H9 (cell line): ENCODE data around the gene FAM78B. TPM values are rescaled to one million over a fixed set of nuclear protein-coding genes. Genes with fewer than 3 reads are reported as not detected.

Experiments
- DNase-seq: peaks from one replicate; pipeline ENCODE4 v3.0.0-alpha.2; 2017
- H2AFZ ChIP-seq: one replicate; pipeline ENCODE4 v1.6.1; 2013; ENCODE audit warnings: mild to moderate bottlenecking, low read length, control low read depth, moderate library complexity
- H2AK5ac ChIP-seq: 2 replicates; pipeline ENCODE4 v1.6.1; 2013; ENCODE audit warnings: low read length, control low read depth, mixed read lengths; ENCODE audit not compliant: insufficient read length
- H2BK120ac ChIP-seq: one replicate; pipeline ENCODE4 v1.6.1; 2013; ENCODE audit warnings: low read depth, mild to moderate bottlenecking, low read length, control low read depth, inconsistent platforms; ENCODE audit not compliant: poor library complexity, severe bottlenecking
- H2BK12ac ChIP-seq: 2 replicates; pipeline ENCODE4 v1.6.1; 2013; ENCODE audit warnings: low read length, control low read depth, mixed read lengths, low read depth; ENCODE audit not compliant: insufficient read length
- H2BK15ac ChIP-seq: 2 replicates; pipeline ENCODE4 v1.6.1; 2013; ENCODE audit warnings: low read depth, low read length, control low read depth
- H2BK20ac ChIP-seq: one replicate; pipeline ENCODE4 v1.6.1; 2013; ENCODE audit warnings: low read depth, mild to moderate bottlenecking, low read length, control low read depth, inconsistent platforms; ENCODE audit not compliant: poor library complexity, severe bottlenecking
- H2BK5ac ChIP-seq: 2 replicates; pipeline ENCODE4 v1.6.1; 2013; ENCODE audit warnings: low read length, control low read depth, mixed read lengths; ENCODE audit not compliant: insufficient read length
- H3K14ac ChIP-seq: 2 replicates; pipeline ENCODE4 v1.6.1; 2013; ENCODE audit warnings: low read length, control low read depth; ENCODE audit not compliant: insufficient read depth
- H3K18ac ChIP-seq: 2 replicates; pipeline ENCODE4 v1.6.1; 2013; ENCODE audit warnings: low read depth, mild to moderate bottlenecking, mixed read lengths, low read length, control low read depth; ENCODE audit not compliant: insufficient read length
- H3K23ac ChIP-seq: 2 replicates; pipeline ENCODE4 v1.6.1; 2013; ENCODE audit warnings: low read length, control low read depth, mixed read lengths, low read depth; ENCODE audit not compliant: insufficient read length
- H3K23me2 ChIP-seq: 2 replicates; pipeline ENCODE4 v1.6.1; 2013; ENCODE audit warnings: low read depth, mild to moderate bottlenecking, mixed read lengths, low read length, control low read depth; ENCODE audit not compliant: insufficient read length, poor library complexity, severe bottlenecking
- H3K27ac ChIP-seq: 2 replicates; pipeline ENCODE4 v1.5.1; 2013; ENCODE audit warnings: low read length, control low read depth, mixed read lengths, low read depth; ENCODE audit not compliant: insufficient read length
- H3K27me3 ChIP-seq: 2 replicates; pipeline ENCODE4 v1.6.1; 2013; ENCODE audit warnings: low read length, control low read depth, inconsistent platforms; ENCODE audit not compliant: insufficient read depth
- H3K4ac ChIP-seq: 2 replicates; pipeline ENCODE4 v1.6.1; 2013; ENCODE audit warnings: low read depth, mild to moderate bottlenecking, control low read depth, inconsistent platforms, low read length, moderate library complexity
- H3K4me1 ChIP-seq: 2 replicates; pipeline ENCODE4 v1.6.1; 2013; ENCODE audit warnings: low read length, control low read depth, inconsistent platforms; ENCODE audit not compliant: insufficient read depth
- H3K4me2 ChIP-seq: 2 replicates; pipeline ENCODE4 v1.6.1; 2013; ENCODE audit warnings: low read length, control low read depth, mixed read lengths; ENCODE audit not compliant: insufficient read length, insufficient read depth
- H3K56ac ChIP-seq: 2 replicates; pipeline ENCODE4 v1.6.1; 2013; ENCODE audit warnings: low read depth, mild to moderate bottlenecking, mixed read lengths, low read length, control low read depth; ENCODE audit not compliant: insufficient read length
- H3K79me1 ChIP-seq: 2 replicates; pipeline ENCODE4 v1.6.1; 2013; ENCODE audit warnings: low read depth, mild to moderate bottlenecking, moderate library complexity, low read length, control low read depth, inconsistent platforms; ENCODE audit not compliant: insufficient read depth, poor library complexity, severe bottlenecking
- H3K79me2 ChIP-seq: 2 replicates; pipeline ENCODE4 v1.6.1; 2013; ENCODE audit warnings: low read length, control low read depth, inconsistent platforms; ENCODE audit not compliant: insufficient read depth
- H3K9ac ChIP-seq: 2 replicates; pipeline ENCODE4 v1.6.1; 2013; ENCODE audit warnings: low read length, control low read depth, mixed read lengths; ENCODE audit not compliant: insufficient read length; ENCODE audit errors: extremely low read depth
- H3K9me3 ChIP-seq: one replicate; pipeline ENCODE4 v1.6.1; 2013; ENCODE audit warnings: low read depth, low read length, inconsistent platforms; ENCODE audit not compliant: control insufficient read depth
- H3T11ph ChIP-seq: one replicate; pipeline ENCODE4 v1.6.1; 2013; ENCODE audit warnings: mild to moderate bottlenecking, low read length, control low read depth, inconsistent platforms
- H4K20me1 ChIP-seq: one replicate; pipeline ENCODE4 v1.6.1; 2013; ENCODE audit not compliant: control insufficient read depth, insufficient read length, insufficient read depth
- H4K5ac ChIP-seq: 2 replicates; pipeline ENCODE4 v1.6.1; 2013; ENCODE audit warnings: low read depth, mild to moderate bottlenecking, mixed read lengths, low read length, control low read depth; ENCODE audit not compliant: insufficient read length
- H4K8ac ChIP-seq: replicated peaks from 2 replicates; pipeline ENCODE4 v1.6.1; 2013; ENCODE audit warnings: low read length, control low read depth, mixed read lengths, low read depth; ENCODE audit not compliant: insufficient read length
- H4K91ac ChIP-seq: 2 replicates; pipeline ENCODE4 v1.6.1; 2013; ENCODE audit warnings: low read depth, mild to moderate bottlenecking, moderate library complexity, mixed read lengths, low read length, control low read depth; ENCODE audit not compliant: insufficient read length
- H3K27ac Mint-ChIP-seq, 3 experiments: 2 replicates in 2 of 3; 3 replicates in 1 of 3; pipeline ENCODE4 v1.8.0; 2020 to 2021; ENCODE audit warnings: mixed read lengths in 3 of 3, mild to moderate bottlenecking in 1 of 3, moderate library complexity in 1 of 3
- H3K27me3 Mint-ChIP-seq: 2 replicates; pipeline ENCODE4 v1.8.0; 2021; ENCODE audit warnings: low read depth, mild to moderate bottlenecking, moderate library complexity, mixed read lengths
- H3K36me3 Mint-ChIP-seq, 3 experiments: 2 replicates in 2 of 3; 3 replicates in 1 of 3; pipeline ENCODE4 v1.8.0; 2020 to 2021; ENCODE audit warnings: low read depth in 3 of 3, mixed read lengths in 3 of 3; ENCODE audit not compliant: insufficient read depth in 1 of 3
- H3K4me1 Mint-ChIP-seq, 2 experiments: 2 replicates each; pipeline ENCODE4 v1.8.0; 2020; ENCODE audit warnings: mixed read lengths in 2 of 2
- H3K4me3 Mint-ChIP-seq, 2 experiments: 2 replicates in 1 of 2; 3 replicates in 1 of 2; pipeline ENCODE4 v1.8.0; 2020 to 2021; ENCODE audit warnings: mild to moderate bottlenecking in 2 of 2, mixed read lengths in 2 of 2, moderate library complexity in 1 of 2
- H3K9me3 Mint-ChIP-seq, 2 experiments: 2 replicates in 1 of 2; 3 replicates in 1 of 2; pipeline ENCODE4 v1.8.0; 2020; ENCODE audit warnings: mild to moderate bottlenecking in 2 of 2, mixed read lengths in 2 of 2, moderate library complexity in 1 of 2
- CTCF ChIP-seq: fragments of 200-600 bp; sonication (generic); conservative IDR thresholded peaks from 3 replicates; pipeline ENCODE4 v1.8.0; 2021; ENCODE audit warnings: antibody characterized with exemption, mild to moderate bottlenecking
- WGBS: extraction: QIAGEN DNeasy Blood & Tissue Kit; methylation state at CpG from one replicate; pipeline ENCODE4 v1.1.7; 2013; ENCODE audit warnings: missing lambda C conversion rate, low lambda C conversion rate, mixed read lengths; ENCODE audit not compliant: insufficient read length; ENCODE audit errors: extremely low coverage; 5-methylcytosine and 5-hydroxymethylcytosine counted together
- total RNA-seq: library from RNA; stranded (reverse); gene quantifications from 2 replicates; pipeline ENCODE4 v1.2.1, GENCODE V29; 2021

The FAM78B gene
- total RNA-seq, 1 experiment from 2014 or later = 2.3 TPM

GRCh38 chr1:166136222-166136621, 30.6 kb downstream of the FAM78B start:
- Histone ChIP-seq H2BK20ac (no peak overlapping the region), H3K79me2 (no peaks in the 10 kb centered on the region), H3K79me1 (no peaks in the 10 kb centered on the region), H2BK15ac (no peak overlapping the region), H4K20me1 (no peaks in the 10 kb centered on the region), H2BK120ac (no peak overlapping the region), H3K23me2 (no peaks in the 10 kb centered on the region), H3K18ac (no peak overlapping the region), H3K56ac (no peak overlapping the region), H3K23ac (no peak overlapping the region), H3K4me2 (no peak overlapping the region), H3K4ac (no peak overlapping the region), H3K4me1 (no peaks in the 10 kb centered on the region), H2AFZ (no peak overlapping the region), H3K9ac (no peak overlapping the region), H3K27me3 (no peaks in the 10 kb centered on the region), H3K27ac (no peak overlapping the region), H3K9me3 (no peaks in the 10 kb centered on the region), H4K5ac (no peak overlapping the region), H3T11ph (no peak overlapping the region), H4K8ac (no peak overlapping the region), H2BK5ac (no peak overlapping the region), H2BK12ac (no peak overlapping the region), H2AK5ac (no peak overlapping the region), H4K91ac (no peak overlapping the region), H3K14ac (no peak overlapping the region)
- no CpG with 5 or more reads among the region's 3 CpGs for WGBS
- H3K36me3 Mint-ChIP-seq = peaks cover 0 to 1% (median 0%) of the 10 kb centered on the region in 3 experiments; a peak in 1 of 7 replicates
- DNase-seq = no peak
- H3K4me3 Mint-ChIP-seq = no peak overlapping the region
- 0 out of 5 replicates have a peak, but pooled peaks cover 0 to 2% of the 10 kb centered on the region in 2 experiments for H3K9me3 Mint-ChIP-seq
- no peaks in the 10 kb centered on the region for H3K27me3 Mint-ChIP-seq
- H3K27ac Mint-ChIP-seq = no peak overlapping the region
- no peak for TF ChIP-seq CTCF
- H3K4me1 Mint-ChIP-seq = peaks cover 0 to 6% of the 10 kb centered on the region in 2 experiments; a peak in 1 of 4 replicates
